ENCODE measurements around the gene PLXNA2. TPM values are rescaled to one million over a fixed set of nuclear protein-coding genes. Genes with fewer than 3 reads are reported as not detected.
A peak's percentile ranks its signal among the peaks of the same experiment; 100 is the strongest.

PLXNA2 gene
- total and polyA plus RNA-seq, 2 of the 4 experiments (the other 2 are of a cell fraction) = 0.72 to 1.1 TPM

DNA sequence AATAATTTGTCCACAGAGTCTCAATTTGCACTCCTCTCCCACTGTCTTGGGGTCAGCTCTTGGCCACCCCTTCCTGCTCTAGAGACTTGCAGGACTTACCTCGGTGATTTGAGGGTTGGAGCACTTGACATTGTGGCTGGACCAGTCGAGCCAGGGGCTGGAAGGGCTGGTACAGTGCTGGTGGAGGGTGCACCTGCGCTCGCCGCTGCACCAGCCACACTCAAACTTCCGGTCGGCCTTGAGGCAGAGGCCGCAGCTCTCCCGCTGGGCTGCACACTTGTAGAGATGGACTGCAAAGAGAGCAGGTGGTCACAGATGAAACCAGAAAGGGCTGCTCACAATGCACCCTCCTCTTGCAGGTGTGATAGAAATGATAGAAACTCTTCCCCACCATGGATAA lies 165.0 kb downstream of the PLXNA2 start:
- H3K9me3 ChIP-seq (ENCODE audit: control insufficient read depth, insufficient read depth, low read length) = no peaks in the 10 kb centered on the region
- no peak overlapping the region for H4K91ac ChIP-seq (ENCODE audit: insufficient read depth, low read depth, low read length)
- dilution Hi-C loops (cut with HindIII; ENCODE audit: low sequenced_read_pairs, unreplicated experiment) = no loop called here
- H3K4me1 ChIP-seq (ENCODE audit: control insufficient read depth, insufficient read depth, low read length) = no peaks in the 10 kb centered on the region
- H3K18ac ChIP-seq (ENCODE audit: low read depth, low read length) = no peak overlapping the region
- intact Hi-C loops (cut with micrococcal nuclease) = no loop called here
- no peak overlapping the region for H2AK5ac ChIP-seq (ENCODE audit: low read depth, low read length)
- no peak overlapping the region for H2BK120ac ChIP-seq (ENCODE audit: low read depth, low read length)
- no peak overlapping the region for H4K8ac ChIP-seq (ENCODE audit: low read depth in 2 of 2, low read length in 2 of 2)
- H2AK9ac ChIP-seq (replicated peaks; ENCODE audit: low read depth, low read length, poor library complexity) = peak overlapping the region; percentile 34
- WGBS, 2 experiments (ENCODE audit: extremely low coverage in 2 of 2, insufficient read length in 1 of 2) = no CpG with 5 or more reads among the region's 9 CpGs
- DNase-seq (no peak), ATAC-seq (ENCODE audit: low read depth) (no peak)
- no TSS peak for BruUV-seq (replicated peaks)
- H4K20me1 ChIP-seq (ENCODE audit: insufficient read depth, low read length) = no peaks in the 10 kb centered on the region
- no peak overlapping the region for H2BK15ac ChIP-seq (ENCODE audit: low read depth, low read length)
- H2BK5ac ChIP-seq (ENCODE audit: low read depth, low read length, poor library complexity, severe bottlenecking) = no peak overlapping the region
- no peak overlapping the region for H3K4ac ChIP-seq (ENCODE audit: low read depth, low read length)
- TF ChIP-seq SMC3 (IDR thresholded peaks at IDR 0.05; ENCODE audit: low read depth, low read length) (no peak), CEBPB (IDR thresholded peaks at IDR 0.05; ENCODE audit: low read depth, low read length) (no peak), FOS (IDR thresholded peaks at IDR 0.05; ENCODE audit: low read depth, low read length) (no peak)
- TF ChIP-seq, protein P1, sequence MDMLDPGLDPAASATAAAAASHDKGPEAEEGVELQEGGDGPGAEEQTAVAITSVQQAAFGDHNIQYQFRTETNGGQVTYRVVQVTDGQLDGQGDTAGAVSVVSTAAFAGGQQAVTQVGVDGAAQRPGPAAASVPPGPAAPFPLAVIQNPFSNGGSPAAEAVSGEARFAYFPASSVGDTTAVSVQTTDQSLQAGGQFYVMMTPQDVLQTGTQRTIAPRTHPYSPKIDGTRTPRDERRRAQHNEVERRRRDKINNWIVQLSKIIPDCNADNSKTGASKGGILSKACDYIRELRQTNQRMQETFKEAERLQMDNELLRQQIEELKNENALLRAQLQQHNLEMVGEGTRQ (IDR thresholded peaks at IDR 0.05; ENCODE audit: low read depth, low read length) = no peak
- H3K23ac ChIP-seq (ENCODE audit: low read depth, low read length) = no peak overlapping the region
- no peaks in the 10 kb centered on the region for H3K9me1 ChIP-seq (ENCODE audit: insufficient read depth, low read length)
- H2BK20ac ChIP-seq (ENCODE audit: low read depth, low read length) = no peak overlapping the region
- ChIA-PET POLR2A (ENCODE audit: unreplicated experiment) (no interaction called here), CTCF (no interaction called here)
- H3K56ac ChIP-seq (ENCODE audit: extremely low read depth, insufficient read depth, low read length) = no peak overlapping the region
- no peaks in the 10 kb centered on the region for H3K27me3 ChIP-seq (ENCODE audit: control insufficient read depth, insufficient read depth, low read length)
- no peaks in the 10 kb centered on the region for H3K36me3 ChIP-seq (ENCODE audit: control insufficient read depth, insufficient read depth, low read length)
- H3K27ac ChIP-seq (ENCODE audit: insufficient read depth, low read length) = no peak overlapping the region
- H3K4me3 ChIP-seq (ENCODE audit: insufficient read depth, low read depth, low read length) = no peak overlapping the region
- no peak overlapping the region for H2AFZ ChIP-seq (replicated peaks; ENCODE audit: low read length, poor library complexity)
- H3K79me1 ChIP-seq (ENCODE audit: low read depth in 1 of 2, low read length in 2 of 2) = no peaks in the 10 kb centered on the region
- H3K9ac ChIP-seq (ENCODE audit: low read depth, low read length) = no peak overlapping the region
- in situ Hi-C loops (cut with MboI; ENCODE audit: low sequenced_read_pairs) = no loop called here
- H4K5ac ChIP-seq (ENCODE audit: low read depth, low read length) = no peak overlapping the region
- no peak overlapping the region for H3K14ac ChIP-seq (replicated peaks; ENCODE audit: low read depth, low read length)
- no peak overlapping the region for H3K4me2 ChIP-seq (ENCODE audit: low read depth, low read length)
